Neutrophil (primary cell): ENCODE results near the gene ZKSCAN3.

Experiments
- H3K27ac ChIP-seq: fragments of 200-600 bp; sonication (generic); 2 replicates; pipeline ENCODE4 v1.5.1; 2016; ENCODE audit warnings: mild to moderate bottlenecking, moderate library complexity
- H3K27me3 ChIP-seq: fragments of 200-600 bp; sonication (generic); 2 replicates; pipeline ENCODE4 v1.6.0; 2016; ENCODE audit warnings: mild to moderate bottlenecking
- H3K36me3 ChIP-seq: fragments of 200-600 bp; sonication (generic); 2 replicates; pipeline ENCODE4 v1.5.1; 2017
- H3K4me1 ChIP-seq, 2 experiments: fragments of 200-600 bp in 1 of 2; sonication (generic) in 1 of 2; 1 replicate in 1 of 2; 2 replicates in 1 of 2; pipeline versions ENCODE4 v1.5.1 to v1.6.1; 2013 to 2016; ENCODE audit warnings: low read depth in 1 of 2, low read length in 1 of 2, mild to moderate bottlenecking in 1 of 2, moderate library complexity in 1 of 2; ENCODE audit not compliant: control insufficient read depth in 1 of 2, insufficient read depth in 1 of 2
- H3K4me3 ChIP-seq, 2 experiments: fragments of 200-600 bp in 1 of 2; sonication (generic) in 1 of 2; 1 replicate in 1 of 2; 2 replicates in 1 of 2; pipeline ENCODE4 v1.5.1; 2013 to 2016; ENCODE audit warnings: low read depth in 1 of 2, low read length in 1 of 2, mild to moderate bottlenecking in 1 of 2, moderate library complexity in 1 of 2
- H3K9me3 ChIP-seq: fragments of 200-600 bp; sonication (generic); 2 replicates; pipeline ENCODE4 v1.5.1; 2016
- CTCF ChIP-seq: fragments of 200-600 bp; sonication (generic); IDR thresholded peaks from 2 replicates; pipeline ENCODE4 v1.5.1; 2016; ENCODE audit warnings: antibody characterized with exemption

Gene ZKSCAN3

DNA sequence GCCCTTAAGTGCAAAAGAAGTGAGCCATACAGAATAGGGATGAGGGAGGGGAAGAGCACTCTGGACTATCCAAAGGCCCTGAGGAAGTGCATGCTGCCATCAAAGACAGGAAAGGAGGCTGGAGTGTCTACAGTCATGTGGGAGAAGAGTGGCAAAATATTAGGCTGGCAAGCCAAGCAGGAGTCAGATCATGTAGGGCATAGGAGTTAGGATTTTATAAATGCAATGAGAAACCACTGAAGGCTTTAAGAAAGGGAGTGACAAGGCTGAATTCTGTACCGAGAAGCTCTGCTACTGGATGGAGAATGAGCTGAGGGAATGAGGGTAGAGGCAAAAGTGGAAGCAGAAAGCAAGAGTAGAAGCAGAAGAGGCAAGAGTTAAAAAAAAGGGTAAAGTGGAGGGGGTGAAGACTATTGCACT lies 16.1 kb upstream of the ZKSCAN3 start:
- no peak for TF ChIP-seq CTCF
- H3K4me3 ChIP-seq, result no peak overlapping the region
- H3K27ac ChIP-seq, result no peak overlapping the region
- H3K36me3 ChIP-seq, result no peaks in the 10 kb centered on the region
- H3K27me3 ChIP-seq, result no peaks in the 10 kb centered on the region
- H3K4me1 ChIP-seq, result peaks cover 12 to 18% of the 10 kb centered on the region in 2 experiments
- no peaks in the 10 kb centered on the region for H3K9me3 ChIP-seq

DNA sequence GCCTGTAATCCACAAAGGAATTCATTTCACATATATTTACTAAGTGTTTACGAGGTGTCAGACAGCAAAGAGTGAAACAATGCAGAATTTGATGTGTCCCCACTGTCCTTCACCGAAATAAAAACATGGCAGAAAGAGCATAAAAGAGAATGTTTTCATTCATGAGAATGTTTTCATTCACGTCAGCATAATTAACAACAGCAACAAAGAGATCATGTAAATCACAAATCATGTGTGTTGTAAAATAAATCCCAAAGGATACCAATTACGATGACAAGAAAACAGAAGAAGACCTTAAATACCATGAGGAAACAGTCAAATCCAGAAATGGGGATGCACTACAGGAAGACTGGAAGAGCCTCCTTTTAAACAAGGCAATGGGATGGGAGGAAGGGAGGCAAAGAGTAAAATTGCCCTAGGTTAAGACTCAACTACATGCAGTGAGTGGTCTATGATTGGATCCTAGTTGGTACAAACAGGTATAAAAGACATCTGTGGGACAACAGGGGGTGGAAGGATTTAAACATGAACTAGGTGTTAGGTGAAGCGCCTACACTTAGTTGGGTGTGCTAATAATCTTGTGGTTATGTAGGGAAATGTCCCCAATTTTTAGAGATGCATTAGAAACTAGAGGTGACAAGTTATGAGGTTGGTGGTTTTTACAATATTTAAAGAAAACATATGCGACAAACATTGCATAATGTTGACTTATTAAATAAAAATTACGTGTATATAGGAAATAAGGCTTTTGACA lies 15.3 kb upstream of the ZKSCAN3 start:
- peaks cover 12 to 18% of the 10 kb centered on the region in 2 experiments for H3K4me1 ChIP-seq
- no peaks in the 10 kb centered on the region for H3K27me3 ChIP-seq

GRCh38 chr6:28335040-28335563 lies 14.6 kb upstream of the ZKSCAN3 start:
- H3K4me3 ChIP-seq, result peak overlapping the region; percentile 71 to 76
- no peaks in the 10 kb centered on the region for H3K27me3 ChIP-seq
- no peaks in the 10 kb centered on the region for H3K9me3 ChIP-seq
- peak overlapping the region; percentile 82 for H3K27ac ChIP-seq
- H3K36me3 ChIP-seq, result no peaks in the 10 kb centered on the region
- H3K4me1 ChIP-seq, result peaks cover 12 to 18% of the 10 kb centered on the region in 2 experiments
- TF ChIP-seq CTCF, result no peak

More for the DNA sequence above, 15.3 kb upstream of the ZKSCAN3 start:
- Histone ChIP-seq H3K9me3 (no peaks in the 10 kb centered on the region), H3K27ac (no peak overlapping the region), H3K36me3 (no peaks in the 10 kb centered on the region), H3K4me3 (no peak overlapping the region)
- TF ChIP-seq CTCF, result no peak

DNA sequence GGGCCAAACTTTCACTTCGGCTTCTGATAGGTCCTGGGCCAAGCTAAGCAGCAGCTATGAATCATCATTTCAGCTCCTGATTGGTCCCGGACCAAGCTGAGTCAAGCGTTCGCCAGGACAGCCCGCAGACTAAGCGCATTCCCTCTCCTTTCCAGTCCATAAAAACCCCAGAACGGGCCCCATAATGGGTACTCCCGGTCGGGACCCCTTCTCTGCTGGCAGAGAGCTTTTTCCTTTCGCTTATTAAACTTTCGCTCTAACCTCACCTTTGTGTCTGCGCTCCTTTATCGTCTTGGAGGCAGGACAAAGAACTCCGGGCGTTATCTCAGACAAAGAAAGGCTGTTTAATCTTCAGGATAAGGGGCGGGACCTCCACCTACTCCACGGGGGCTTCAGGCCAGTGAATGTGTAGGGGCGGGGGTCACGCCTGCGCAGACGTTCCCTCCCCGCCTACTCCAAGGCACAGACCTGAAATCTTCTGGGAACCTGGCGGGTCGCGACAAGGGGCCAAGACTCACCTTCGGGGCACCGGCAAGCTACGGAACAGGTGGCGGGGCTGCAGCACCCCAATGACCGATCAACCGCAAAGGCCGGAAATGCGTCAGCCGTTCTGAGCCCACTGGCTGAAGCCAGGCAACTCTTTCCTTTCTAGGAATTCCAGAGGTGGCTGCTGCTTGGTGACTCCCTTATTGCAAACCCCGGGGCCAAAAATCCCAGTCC lies 14.0 kb upstream of the ZKSCAN3 start, which contains the start of gene ZSCAN31:
ZSCAN31 (minus strand) TSS at position 585 of the 720 bp plus-strand sequence. CDS start 6,465 bp downstream, outside the sequence.
- H3K9me3 ChIP-seq, result peaks cover 4% of the 10 kb centered on the region
- TF ChIP-seq CTCF, result peak; percentile 7
- H3K36me3 ChIP-seq, result no peaks in the 10 kb centered on the region
- peak within 1 kb of the TSS; percentile 71 to 76 for H3K4me3 ChIP-seq
- peak within 1 kb of the TSS; percentile 82 for H3K27ac ChIP-seq
- H3K27me3 ChIP-seq, result no peaks in the 10 kb centered on the region
- peaks cover 12 to 18% of the 10 kb centered on the region in 2 experiments for H3K4me1 ChIP-seq

DNA sequence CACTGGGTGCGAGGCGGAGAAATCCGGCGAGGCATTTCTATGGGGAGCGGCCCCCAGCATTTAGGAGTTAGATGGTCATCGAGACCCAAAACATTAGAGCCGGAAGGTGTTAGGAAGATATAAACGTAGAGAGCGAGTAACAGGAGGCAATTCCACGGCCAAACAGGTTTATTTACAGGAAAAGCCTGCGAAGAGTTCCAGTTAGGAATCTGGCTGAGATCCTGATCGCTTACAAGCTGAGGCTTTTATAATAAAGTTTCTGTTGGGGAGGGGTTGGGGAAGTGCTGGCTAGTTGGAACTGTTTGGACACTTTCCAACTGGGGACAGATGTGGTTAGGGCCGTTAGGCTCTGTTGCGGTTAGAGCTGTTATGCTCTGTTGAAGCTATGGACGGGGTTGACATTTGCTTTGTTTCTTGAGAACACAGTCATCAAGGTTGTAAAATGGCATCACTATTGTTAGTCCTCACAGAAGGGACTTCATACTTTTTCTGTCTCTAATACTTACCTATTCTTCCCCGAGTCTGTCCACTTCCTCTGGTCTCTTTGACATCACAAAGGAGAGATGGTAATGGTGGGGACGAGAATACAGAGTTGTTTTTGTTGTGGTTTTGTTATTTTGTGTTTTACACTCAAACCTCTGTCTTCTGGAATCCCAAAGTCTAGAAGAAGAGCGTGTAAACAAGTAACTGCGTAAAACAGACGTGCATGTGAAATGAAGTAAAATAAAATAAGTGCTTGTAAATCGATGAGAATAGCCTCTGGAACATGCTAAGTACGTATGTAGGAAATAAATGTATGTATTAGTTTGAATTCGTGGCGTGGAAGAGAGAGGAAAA lies 13.2 kb upstream of the ZKSCAN3 start:
- Histone ChIP-seq H3K27ac (peak overlapping the region; percentile 82), H3K36me3 (no peaks in the 10 kb centered on the region), H3K4me1 (peaks cover 12 to 18% of the 10 kb centered on the region in 2 experiments), H3K4me3 (peak overlapping the region; percentile 71 to 76), H3K9me3 (peaks cover 4% of the 10 kb centered on the region), H3K27me3 (no peaks in the 10 kb centered on the region)
- no peak for TF ChIP-seq CTCF
